Measurements from ENCODE around the gene TMCC2.

TMCC2 gene

GRCh38 chr1:205298191-205298994 lies 70.6 kb downstream of the TMCC2 start:
- in situ Hi-C loops (cut with MboI; ENCODE audit: low sequenced_read_pairs), result no loop called here

GRCh38 chr1:205300149-205300548 lies 72.4 kb downstream of the TMCC2 start:
- in situ Hi-C loops (cut with MboI; ENCODE audit: low sequenced_read_pairs), result no loop called here

- in situ Hi-C loops (cut with MboI; ENCODE audit: low sequenced_read_pairs), result no loop called here
These were observed 73.6 kb downstream of the TMCC2 start for GRCh38 chr1:205301205-205301821.

GRCh38 chr1:205301842-205302588 lies 74.3 kb downstream of the TMCC2 start:
- in situ Hi-C loops (cut with MboI; ENCODE audit: low sequenced_read_pairs), result no loop called here

- in situ Hi-C loops (cut with MboI; ENCODE audit: low sequenced_read_pairs), result no loop called here
These were observed 75.6 kb downstream of the TMCC2 start for GRCh38 chr1:205303247-205303888.

- in situ Hi-C loops (cut with MboI; ENCODE audit: low sequenced_read_pairs), result no loop called here
These were observed 76.4 kb downstream of the TMCC2 start for GRCh38 chr1:205304046-205304694.

- in situ Hi-C loops (cut with MboI; ENCODE audit: low sequenced_read_pairs), result no loop called here
These were observed 76.9 kb downstream of the TMCC2 start for GRCh38 chr1:205304695-205305070.

- in situ Hi-C loops (cut with MboI; ENCODE audit: low sequenced_read_pairs), result no loop called here
These were observed 79.3 kb downstream of the TMCC2 start for GRCh38 chr1:205306929-205307566.

GRCh38 chr1:205309741-205310140 lies 82.0 kb downstream of the TMCC2 start:
- in situ Hi-C loops (cut with MboI; ENCODE audit: low sequenced_read_pairs), result no loop called here

GRCh38 chr1:205310976-205311704 lies 83.4 kb downstream of the TMCC2 start:
- in situ Hi-C loops (cut with MboI; ENCODE audit: low sequenced_read_pairs), result no loop called here

GRCh38 chr1:205312866-205313562 lies 85.3 kb downstream of the TMCC2 start:
- in situ Hi-C loops (cut with MboI; ENCODE audit: low sequenced_read_pairs), result no loop called here

- in situ Hi-C loops (cut with MboI; ENCODE audit: low sequenced_read_pairs), result no loop called here
These were observed 86.0 kb downstream of the TMCC2 start for GRCh38 chr1:205313563-205314308.

GRCh38 chr1:205315008-205315618 lies 87.4 kb downstream of the TMCC2 start:
- in situ Hi-C loops (cut with MboI; ENCODE audit: low sequenced_read_pairs), result no loop called here

GRCh38 chr1:205316161-205316566 lies 88.4 kb downstream of the TMCC2 start:
- in situ Hi-C loops (cut with MboI; ENCODE audit: low sequenced_read_pairs), result no loop called here

DNA sequence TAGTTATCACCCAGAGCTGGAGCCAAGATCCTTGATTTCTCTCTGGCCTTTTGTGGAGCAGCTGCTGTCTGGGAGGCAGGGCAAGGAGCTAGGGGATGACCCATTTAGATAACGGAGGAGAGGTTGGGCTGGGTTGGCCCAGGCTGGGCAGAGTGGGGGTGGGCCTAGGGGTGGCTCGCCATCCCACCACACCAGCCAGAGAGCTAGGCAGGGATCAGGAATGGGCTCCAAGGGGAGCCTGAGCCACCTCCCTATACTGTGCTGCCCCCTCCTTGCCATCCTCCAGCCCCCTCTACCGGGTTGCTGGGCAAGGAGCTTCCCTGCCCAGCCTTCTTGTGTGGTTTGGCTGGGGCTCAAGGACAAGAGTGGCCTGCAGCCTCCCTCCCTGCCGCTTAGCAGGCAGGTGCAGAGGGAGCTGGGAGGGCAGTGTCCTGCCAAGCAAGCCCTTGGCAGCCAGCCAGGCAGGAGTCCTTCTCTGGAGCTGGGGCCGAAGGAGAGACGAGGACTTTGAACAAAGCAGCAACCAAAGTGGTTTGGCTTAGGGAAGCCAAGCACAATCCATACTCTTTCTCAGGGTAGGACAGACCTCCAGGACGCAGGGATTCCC lies 89.7 kb downstream of the TMCC2 start:
- in situ Hi-C loops (cut with MboI; ENCODE audit: low sequenced_read_pairs), result no loop called here

DNA sequence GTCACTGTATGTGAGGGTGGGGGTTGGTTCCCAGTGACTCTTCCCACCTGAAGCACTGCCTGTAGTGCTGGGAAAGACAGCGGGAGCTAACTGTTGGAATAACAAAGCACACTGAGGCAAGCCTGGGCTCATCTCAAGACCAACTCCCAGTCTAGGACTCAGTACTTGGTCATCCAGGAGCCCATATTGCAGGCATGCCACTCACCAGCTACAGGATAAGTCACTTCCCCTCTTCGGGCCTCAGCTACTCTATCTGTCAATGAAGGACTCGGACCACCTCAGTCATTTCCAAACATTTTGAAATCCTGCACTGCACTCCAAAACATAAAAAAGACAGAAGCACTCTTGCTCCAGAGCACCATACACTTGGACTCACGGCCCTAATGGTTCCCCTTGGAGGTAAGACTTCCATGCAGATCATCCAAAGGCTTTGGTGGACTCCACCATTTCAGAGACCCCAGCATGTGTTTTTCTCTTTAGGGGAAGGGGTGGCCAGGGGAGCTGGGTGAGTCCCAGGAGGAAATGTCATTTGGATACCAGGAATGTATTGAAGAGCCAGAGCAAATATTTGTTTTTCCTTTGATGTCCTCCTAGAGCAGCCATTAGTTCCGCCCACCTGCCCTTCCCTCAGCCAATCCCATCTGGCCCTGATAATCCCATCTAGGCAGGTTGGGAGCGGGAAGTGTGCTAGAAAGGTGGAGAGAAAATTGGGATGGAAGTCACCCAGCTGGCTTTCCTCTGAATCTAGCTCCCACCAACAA lies 90.7 kb downstream of the TMCC2 start:
- in situ Hi-C loops (cut with MboI; ENCODE audit: low sequenced_read_pairs), result no loop called here
